ENCODE results near the gene ENAH.

GRCh38 chr1:225689882-225690459, 37.0 kb upstream of the ENAH start:
- no peak for TF ChIP-seq REST (IDR thresholded peaks at IDR 0.05; ENCODE audit: low read depth)
- no peak for TF ChIP-seq ZFX (IDR thresholded peaks at IDR 0.05)
- TF ChIP-seq POLR2A (IDR thresholded peaks at IDR 0.05; ENCODE audit: borderline replicate concordance, extremely low read depth, insufficient read depth, insufficient read length), result no peak
- TF ChIP-seq CTCF (IDR thresholded peaks at IDR 0.05 in 2 of 3, conservative IDR thresholded peaks at IDR 0.05 in 1 of 3; ENCODE audit: borderline replicate concordance in 1 of 3, insufficient read depth in 1 of 3, low read depth in 2 of 3, low read length in 2 of 3), result no peak
- no peak for TF ChIP-seq POLR2AphosphoS5 (IDR thresholded peaks at IDR 0.05; ENCODE audit: low read depth, low read length)
- TF ChIP-seq MAX (IDR thresholded peaks at IDR 0.05), result no peak
- no peak for TF ChIP-seq EZH2phosphoT487 (IDR thresholded peaks at IDR 0.05; ENCODE audit: borderline replicate concordance)
- no peak for TF ChIP-seq ZNF274 (IDR thresholded peaks at IDR 0.05; ENCODE audit: low read depth, low read length)
- TF ChIP-seq EGR1 (IDR thresholded peaks at IDR 0.05; ENCODE audit: low read depth), result no peak
- no peak for TF ChIP-seq EZH2 (IDR thresholded peaks at IDR 0.05)
- no peak for TF ChIP-seq RAD21 (IDR thresholded peaks at IDR 0.05; ENCODE audit: low read depth)
- TF ChIP-seq SP1 (IDR thresholded peaks at IDR 0.05; ENCODE audit: low read depth), result no peak
- no peak for TF ChIP-seq CBX3 (IDR thresholded peaks at IDR 0.05; ENCODE audit: low read depth)
- TF ChIP-seq JUND (IDR thresholded peaks at IDR 0.05), result no peak; the same call in 1 of the 2 replicates
